GM19351 (cell line): Measurements from ENCODE around the gene DDAH2.
A peak's percentile ranks its signal among the peaks of the same experiment; 100 is the strongest.
"Not testable (repeated sequence)": the region's sequence is repeated elsewhere in the genome, so short reads cannot be mapped to it uniquely, and the experiment has no call there.

ENCODE experiments used
- ATAC-seq: cut with Tn5 transposase; IDR thresholded peaks from one replicate; pipeline ENCODE4 v1.9.1; 2021; ENCODE audit warnings: mild to moderate bottlenecking, moderate library complexity; ENCODE audit not compliant: unreplicated experiment

DDAH2 gene

GRCh38 chr6:31715022-31715958 lies 13.8 kb downstream of the DDAH2 start, which contains the start of gene LY6G6D:
Gene LY6G6D (plus strand): TSS chr6:31715348. CDS start chr6:31715356, 8 bp downstream.
- ATAC-seq = no peak

GRCh38 chr6:31713991-31714684 lies 15.0 kb downstream of the DDAH2 start:
- no peak for ATAC-seq

GRCh38 chr6:31713465-31713864 lies 15.6 kb downstream of the DDAH2 start:
- no peak for ATAC-seq

GRCh38 chr6:31712296-31712695 lies 16.8 kb downstream of the DDAH2 start:
- ATAC-seq = no peak

GRCh38 chr6:31711233-31711632 lies 17.9 kb downstream of the DDAH2 start:
- ATAC-seq = no peak

- no peak for ATAC-seq
Measured at GRCh38 chr6:31710523-31711219, 18.4 kb downstream of the DDAH2 start.

GRCh38 chr6:31709157-31709556 lies 19.9 kb downstream of the DDAH2 start:
- not testable (repeated sequence) for ATAC-seq

- ATAC-seq = no peak
Measured at GRCh38 chr6:31708224-31708623, 20.9 kb downstream of the DDAH2 start.

- no peak for ATAC-seq
Measured at GRCh38 chr6:31707701-31708100, 21.4 kb downstream of the DDAH2 start.

GRCh38 chr6:31706599-31706998 lies 22.5 kb downstream of the DDAH2 start, which contains the start of gene LY6G6F:
Gene LY6G6F (plus strand): TSS chr6:31706866. CDS start chr6:31706907, 41 bp downstream.
- no peak for ATAC-seq

GRCh38 chr6:31705931-31706330 lies 23.2 kb downstream of the DDAH2 start:
- ATAC-seq = no peak

- peak; percentile 91 for ATAC-seq
Measured at GRCh38 chr6:31702819-31703716, 26.0 kb downstream of the DDAH2 start, which contains the start of gene ABHD16A. Gene ABHD16A (minus strand): TSS chr6:31703324. CDS start chr6:31703281, 43 bp downstream.

GRCh38 chr6:31702405-31702818 lies 26.7 kb downstream of the DDAH2 start:
- no peak for ATAC-seq

- ATAC-seq = no peak
Measured at GRCh38 chr6:31701666-31702404, 27.3 kb downstream of the DDAH2 start.

GRCh38 chr6:31700740-31701401 lies 28.2 kb downstream of the DDAH2 start:
- ATAC-seq = no peak

GRCh38 chr6:31697555-31697954 lies 31.5 kb downstream of the DDAH2 start:
- ATAC-seq = no peak

- no peak for ATAC-seq
Measured at GRCh38 chr6:31693535-31693934, 35.6 kb downstream of the DDAH2 start.

GRCh38 chr6:31692886-31693285 lies 36.2 kb downstream of the DDAH2 start:
- no peak for ATAC-seq

- no peak for ATAC-seq
Measured at GRCh38 chr6:31692353-31692752, 36.7 kb downstream of the DDAH2 start.
